HG03565 (cell line): ENCODE data around the gene CADM3.

Experiments
- ATAC-seq: cut with Tn5 transposase; IDR thresholded peaks from one replicate; pipeline ENCODE4 v1.9.1; 2021; ENCODE audit warnings: mild to moderate bottlenecking, moderate library complexity; ENCODE audit not compliant: unreplicated experiment

Gene CADM3

GRCh38 chr1:159248311-159248710 is 76.9 kb downstream of the CADM3 start:
- ATAC-seq, result no peak

- ATAC-seq, result no peak
These were observed 79.3 kb downstream of the CADM3 start for GRCh38 chr1:159250638-159251216.
